ENCODE measurements around the gene PCDH9. TPM values are rescaled to one million over a fixed set of nuclear protein-coding genes. Genes with fewer than 3 reads are reported as not detected.

PCDH9 gene
- total and polyA plus RNA-seq, 5 donors from 2014 or later, result 0.08 to 0.77 (median 0.09) TPM

DNA sequence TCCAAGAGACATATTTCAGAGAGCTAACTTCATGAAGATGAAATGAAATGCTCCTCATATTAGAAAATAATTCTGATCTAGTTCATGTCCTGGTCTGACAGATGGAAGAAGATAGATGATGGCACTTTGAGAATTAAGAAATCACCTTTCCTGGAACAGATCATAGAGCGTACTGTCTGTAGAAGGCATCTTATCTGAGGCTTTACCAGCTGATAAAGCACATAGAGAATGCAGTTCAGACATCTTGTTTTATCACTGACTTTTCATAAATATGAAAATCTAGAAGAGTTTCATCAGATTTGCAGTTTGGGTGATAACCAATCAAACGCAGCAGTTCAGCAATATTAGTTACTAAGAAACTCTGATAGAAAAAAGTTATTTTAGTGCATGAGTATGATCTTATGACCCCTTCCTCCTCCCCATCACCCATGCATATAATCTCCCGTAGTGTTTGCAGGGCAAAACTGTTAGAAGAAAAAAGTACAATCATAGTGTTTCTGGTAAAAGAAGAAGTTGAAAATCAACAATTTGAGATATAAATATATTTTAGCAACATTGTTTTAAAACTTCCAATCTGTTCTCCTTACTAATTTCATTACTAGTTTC, 585.2 kb downstream of the PCDH9 start:
- no peak overlapping the region for H3K4me3 ChIP-seq (ENCODE audit: low read depth, low read length)
- H3K27ac Mint-ChIP-seq, result no peak overlapping the region
- H3K36me3 Mint-ChIP-seq, result no peaks in the 10 kb centered on the region
- H3K4me3 Mint-ChIP-seq, result no peak overlapping the region
- H3K4me1 ChIP-seq (ENCODE audit: control insufficient read depth, insufficient read depth, low read length, poor library complexity, severe bottlenecking), result no peaks in the 10 kb centered on the region
- no peaks in the 10 kb centered on the region for H3K27me3 Mint-ChIP-seq
- ATAC-seq (ENCODE audit: low read depth in 2 of 2) (no peak), DNase-seq (no peak)
- peaks cover 0 to 13% of the 10 kb centered on the region in 2 experiments for H3K9me3 ChIP-seq (ENCODE audit: control insufficient read depth in 2 of 2, low read length in 2 of 2)
- peaks cover 0 to 21% (median 6%) of the 10 kb centered on the region in 7 donors for H3K9me3 Mint-ChIP-seq
- no peaks in the 10 kb centered on the region for H3K27me3 ChIP-seq (ENCODE audit: control insufficient read depth, insufficient read depth, low read length)
- no peaks in the 10 kb centered on the region for H3K36me3 ChIP-seq (ENCODE audit: control insufficient read depth, insufficient read depth, low read length)
- no peak overlapping the region for H3K27ac ChIP-seq (ENCODE audit: insufficient read depth, low read length, poor library complexity, severe bottlenecking)
- no peaks in the 10 kb centered on the region for H3K4me1 Mint-ChIP-seq

DNA sequence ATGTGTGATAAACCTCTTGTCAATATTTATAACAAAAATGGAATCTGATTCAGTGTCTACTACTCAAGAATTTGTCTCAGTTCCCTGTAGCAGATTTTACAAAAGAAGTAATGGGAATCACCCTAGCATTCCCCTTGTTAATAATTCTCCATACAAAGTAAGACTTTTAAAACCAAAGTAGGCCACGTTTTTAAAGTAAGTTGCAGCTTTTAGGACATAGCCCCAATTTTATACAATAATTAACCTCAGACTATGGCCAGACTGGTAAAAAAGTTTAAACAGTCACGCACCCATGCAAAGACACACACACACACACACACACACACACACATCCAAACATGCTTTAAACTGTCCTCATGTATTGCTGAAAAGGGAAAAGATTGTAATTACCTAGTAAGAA, 589.9 kb downstream of the PCDH9 start:
- ATAC-seq (ENCODE audit: low read depth in 2 of 2) (no peak), DNase-seq (no peak)
- H3K36me3 Mint-ChIP-seq, result no peaks in the 10 kb centered on the region
- Histone ChIP-seq H3K9me3 (ENCODE audit: control insufficient read depth in 2 of 2, low read length in 2 of 2) (peaks cover 0 to 4% of the 10 kb centered on the region in 2 experiments), H3K27ac (ENCODE audit: insufficient read depth, low read length, poor library complexity, severe bottlenecking) (no peak overlapping the region), H3K36me3 (ENCODE audit: control insufficient read depth, insufficient read depth, low read length) (no peaks in the 10 kb centered on the region), H3K27me3 (ENCODE audit: control insufficient read depth, insufficient read depth, low read length) (no peaks in the 10 kb centered on the region), H3K4me1 (ENCODE audit: control insufficient read depth, insufficient read depth, low read length, poor library complexity, severe bottlenecking) (no peaks in the 10 kb centered on the region), H3K4me3 (ENCODE audit: low read depth, low read length) (no peak overlapping the region)
- H3K27ac Mint-ChIP-seq, result no peak overlapping the region
- H3K27me3 Mint-ChIP-seq, result no peaks in the 10 kb centered on the region
- H3K9me3 Mint-ChIP-seq, result peaks cover 0 to 16% (median 3%) of the 10 kb centered on the region in 7 donors
- no peak overlapping the region for H3K4me3 Mint-ChIP-seq
- H3K4me1 Mint-ChIP-seq, result no peaks in the 10 kb centered on the region

DNA sequence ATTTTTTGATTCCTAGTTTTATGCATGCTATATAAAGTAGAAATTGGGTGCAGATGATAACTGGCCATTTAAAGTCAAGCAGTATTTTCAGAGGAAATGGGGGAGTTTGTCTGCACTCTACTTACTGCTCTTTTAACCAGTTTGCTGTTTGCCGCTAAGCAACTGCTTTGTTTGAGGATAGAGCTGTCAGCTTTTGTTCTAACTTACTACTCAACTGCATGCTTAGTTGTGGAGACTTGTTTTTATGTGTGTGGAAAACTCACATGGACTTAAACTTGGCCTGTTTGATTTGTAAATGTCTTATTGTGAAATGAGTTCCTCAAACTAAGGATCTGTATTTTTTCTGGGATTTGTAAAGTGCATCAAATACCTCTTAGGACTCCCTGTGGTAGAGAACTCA, 591.1 kb downstream of the PCDH9 start:
- H3K27ac ChIP-seq (ENCODE audit: insufficient read depth, low read length, poor library complexity, severe bottlenecking), result no peak overlapping the region
- Mint-ChIP-seq H3K4me3 (no peak overlapping the region), H3K4me1 (no peaks in the 10 kb centered on the region), H3K36me3 (no peaks in the 10 kb centered on the region), H3K9me3 (peaks cover 0 to 14% (median 2%) of the 10 kb centered on the region in 7 donors), H3K27ac (no peak overlapping the region), H3K27me3 (no peaks in the 10 kb centered on the region)
- no peak overlapping the region for H3K4me3 ChIP-seq (ENCODE audit: low read depth, low read length)
- DNase-seq (no peak), ATAC-seq (ENCODE audit: low read depth in 2 of 2) (no peak)
- peaks cover 0 to 4% of the 10 kb centered on the region in 2 experiments for H3K9me3 ChIP-seq (ENCODE audit: control insufficient read depth in 2 of 2, low read length in 2 of 2)
- no peaks in the 10 kb centered on the region for H3K27me3 ChIP-seq (ENCODE audit: control insufficient read depth, insufficient read depth, low read length)
- H3K4me1 ChIP-seq (ENCODE audit: control insufficient read depth, insufficient read depth, low read length, poor library complexity, severe bottlenecking), result no peaks in the 10 kb centered on the region
- H3K36me3 ChIP-seq (ENCODE audit: control insufficient read depth, insufficient read depth, low read length), result no peaks in the 10 kb centered on the region

DNA sequence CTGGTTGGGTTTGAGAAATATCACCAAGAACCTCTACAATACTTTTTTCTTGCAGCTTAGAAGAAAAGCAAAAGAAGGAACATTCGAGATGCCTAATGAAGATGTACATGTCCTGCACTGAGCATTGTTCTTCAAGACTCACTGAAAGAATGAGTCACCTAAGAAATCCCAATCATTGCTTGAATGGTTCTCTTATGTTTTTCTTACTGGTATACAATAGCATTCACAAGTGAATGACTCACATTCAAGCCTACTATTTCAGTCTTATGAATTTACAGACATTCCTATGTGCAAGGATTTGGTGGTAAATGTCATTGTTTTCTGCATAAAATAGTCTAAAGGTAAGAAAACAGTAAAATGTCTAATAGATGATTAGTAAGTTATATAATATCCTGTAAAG, 594.6 kb downstream of the PCDH9 start:
- no peaks in the 10 kb centered on the region for H3K27me3 ChIP-seq (ENCODE audit: control insufficient read depth, insufficient read depth, low read length)
- ATAC-seq (ENCODE audit: low read depth in 2 of 2), result no peak
- Mint-ChIP-seq H3K27ac (no peak overlapping the region), H3K27me3 (no peaks in the 10 kb centered on the region), H3K4me1 (no peaks in the 10 kb centered on the region), H3K4me3 (no peak overlapping the region), H3K36me3 (no peaks in the 10 kb centered on the region), H3K9me3 (peaks cover 0 to 11% (median 2%) of the 10 kb centered on the region in 7 donors)
- no peak overlapping the region for H3K4me3 ChIP-seq (ENCODE audit: low read depth, low read length)
- H3K36me3 ChIP-seq (ENCODE audit: control insufficient read depth, insufficient read depth, low read length), result no peaks in the 10 kb centered on the region
- peaks cover 4 to 6% of the 10 kb centered on the region in 2 experiments for H3K9me3 ChIP-seq (ENCODE audit: control insufficient read depth in 2 of 2, low read length in 2 of 2)
- no peak overlapping the region for H3K27ac ChIP-seq (ENCODE audit: insufficient read depth, low read length, poor library complexity, severe bottlenecking)
- H3K4me1 ChIP-seq (ENCODE audit: control insufficient read depth, insufficient read depth, low read length, poor library complexity, severe bottlenecking), result no peaks in the 10 kb centered on the region
- DNase-seq, result no peak

DNA sequence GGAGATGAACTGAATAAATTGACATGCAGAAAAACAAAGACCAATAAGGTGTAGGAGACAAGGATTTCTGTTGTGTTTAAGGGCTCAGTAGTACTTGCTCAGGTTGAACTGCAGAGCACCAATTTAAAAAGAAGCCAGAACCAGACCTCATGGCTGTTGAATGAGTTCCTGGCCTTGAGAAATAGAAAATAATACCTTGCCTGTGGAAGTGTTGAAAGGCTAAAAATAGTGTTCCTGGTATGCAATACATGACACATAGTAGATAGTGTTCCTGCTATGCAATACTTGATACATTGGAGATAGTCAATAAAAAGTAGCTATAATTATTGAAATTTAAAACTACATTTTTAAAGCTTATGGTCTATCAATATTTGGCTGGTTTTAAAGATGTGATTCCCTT, 595.8 kb downstream of the PCDH9 start:
- Histone ChIP-seq H3K9me3 (ENCODE audit: control insufficient read depth in 2 of 2, low read length in 2 of 2) (peaks cover 6% of the 10 kb centered on the region in 2 experiments), H3K4me3 (ENCODE audit: low read depth, low read length) (no peak overlapping the region), H3K27ac (ENCODE audit: insufficient read depth, low read length, poor library complexity, severe bottlenecking) (no peak overlapping the region), H3K27me3 (ENCODE audit: control insufficient read depth, insufficient read depth, low read length) (no peaks in the 10 kb centered on the region), H3K36me3 (ENCODE audit: control insufficient read depth, insufficient read depth, low read length) (no peaks in the 10 kb centered on the region), H3K4me1 (ENCODE audit: control insufficient read depth, insufficient read depth, low read length, poor library complexity, severe bottlenecking) (no peaks in the 10 kb centered on the region)
- Mint-ChIP-seq H3K36me3 (no peaks in the 10 kb centered on the region), H3K4me1 (no peaks in the 10 kb centered on the region), H3K27me3 (no peaks in the 10 kb centered on the region), H3K4me3 (no peak overlapping the region), H3K27ac (no peak overlapping the region), H3K9me3 (peaks cover 0 to 14% (median 5%) of the 10 kb centered on the region in 7 donors)
- ATAC-seq (ENCODE audit: low read depth in 2 of 2), result no peak
- no peak for DNase-seq

DNA sequence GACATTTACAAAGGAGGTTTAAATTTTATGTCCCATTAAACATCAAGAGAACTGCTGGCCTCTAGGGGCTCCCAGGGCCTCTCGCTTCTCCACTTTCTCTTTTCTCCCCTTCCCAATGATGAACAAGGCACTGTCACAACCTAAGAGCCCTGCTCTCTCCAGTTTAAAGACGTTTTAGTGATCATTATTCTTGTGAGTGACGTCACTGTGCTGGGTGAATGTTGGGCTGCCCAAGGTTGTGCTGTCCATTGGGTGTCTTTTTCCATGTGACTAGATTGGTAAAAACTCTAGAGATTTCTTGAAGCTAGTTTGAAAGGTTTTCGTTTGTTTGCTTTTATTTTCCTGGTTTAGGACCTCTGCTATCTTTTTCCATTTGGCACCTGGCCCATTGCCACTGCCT, 602.6 kb downstream of the PCDH9 start:
- Histone ChIP-seq H3K9me3 (ENCODE audit: control insufficient read depth in 2 of 2, low read length in 2 of 2) (peaks cover 2 to 6% of the 10 kb centered on the region in 2 experiments), H3K36me3 (ENCODE audit: control insufficient read depth, insufficient read depth, low read length) (no peaks in the 10 kb centered on the region), H3K27ac (ENCODE audit: insufficient read depth, low read length, poor library complexity, severe bottlenecking) (no peak overlapping the region), H3K27me3 (ENCODE audit: control insufficient read depth, insufficient read depth, low read length) (no peaks in the 10 kb centered on the region), H3K4me1 (ENCODE audit: control insufficient read depth, insufficient read depth, low read length, poor library complexity, severe bottlenecking) (no peaks in the 10 kb centered on the region), H3K4me3 (ENCODE audit: low read depth, low read length) (no peak overlapping the region)
- Mint-ChIP-seq H3K27me3 (no peaks in the 10 kb centered on the region), H3K9me3 (peaks cover 0 to 17% (median 5%) of the 10 kb centered on the region in 7 donors), H3K36me3 (no peaks in the 10 kb centered on the region), H3K4me3 (no peak overlapping the region), H3K4me1 (no peaks in the 10 kb centered on the region), H3K27ac (no peak overlapping the region)
- DNase-seq, result no peak
- no peak for ATAC-seq (ENCODE audit: low read depth in 2 of 2)

DNA sequence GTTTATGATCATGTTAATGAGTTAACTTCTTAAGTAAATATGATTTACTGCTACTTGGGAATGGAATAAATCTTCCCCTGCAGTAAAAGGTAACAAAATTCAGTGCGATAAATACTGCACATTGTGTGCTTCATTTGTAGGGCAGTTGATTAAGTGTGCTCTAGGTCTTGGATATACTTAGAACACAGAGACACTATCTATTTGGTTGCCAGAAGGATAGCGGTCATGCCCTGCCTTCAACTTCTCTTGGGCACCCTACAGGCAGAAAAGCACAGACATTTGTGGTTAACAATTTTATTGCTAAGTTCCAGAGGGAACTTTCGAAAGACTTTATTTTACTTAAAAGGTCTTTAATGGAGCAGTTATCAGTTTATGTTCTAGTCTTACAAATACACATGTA, 605.8 kb downstream of the PCDH9 start:
- Histone ChIP-seq H3K4me3 (ENCODE audit: low read depth, low read length) (no peak overlapping the region), H3K27me3 (ENCODE audit: control insufficient read depth, insufficient read depth, low read length) (no peaks in the 10 kb centered on the region), H3K9me3 (ENCODE audit: control insufficient read depth in 2 of 2, low read length in 2 of 2) (no peaks in the 10 kb centered on the region), H3K4me1 (ENCODE audit: control insufficient read depth, insufficient read depth, low read length, poor library complexity, severe bottlenecking) (no peaks in the 10 kb centered on the region), H3K36me3 (ENCODE audit: control insufficient read depth, insufficient read depth, low read length) (no peaks in the 10 kb centered on the region), H3K27ac (ENCODE audit: insufficient read depth, low read length, poor library complexity, severe bottlenecking) (no peak overlapping the region)
- no peak for ATAC-seq (ENCODE audit: low read depth in 2 of 2)
- Mint-ChIP-seq H3K9me3 (peaks cover 1 to 19% (median 5%) of the 10 kb centered on the region in 7 donors), H3K27me3 (no peaks in the 10 kb centered on the region), H3K36me3 (no peaks in the 10 kb centered on the region), H3K27ac (no peak overlapping the region), H3K4me1 (no peaks in the 10 kb centered on the region), H3K4me3 (no peak overlapping the region)
- no peak for DNase-seq

DNA sequence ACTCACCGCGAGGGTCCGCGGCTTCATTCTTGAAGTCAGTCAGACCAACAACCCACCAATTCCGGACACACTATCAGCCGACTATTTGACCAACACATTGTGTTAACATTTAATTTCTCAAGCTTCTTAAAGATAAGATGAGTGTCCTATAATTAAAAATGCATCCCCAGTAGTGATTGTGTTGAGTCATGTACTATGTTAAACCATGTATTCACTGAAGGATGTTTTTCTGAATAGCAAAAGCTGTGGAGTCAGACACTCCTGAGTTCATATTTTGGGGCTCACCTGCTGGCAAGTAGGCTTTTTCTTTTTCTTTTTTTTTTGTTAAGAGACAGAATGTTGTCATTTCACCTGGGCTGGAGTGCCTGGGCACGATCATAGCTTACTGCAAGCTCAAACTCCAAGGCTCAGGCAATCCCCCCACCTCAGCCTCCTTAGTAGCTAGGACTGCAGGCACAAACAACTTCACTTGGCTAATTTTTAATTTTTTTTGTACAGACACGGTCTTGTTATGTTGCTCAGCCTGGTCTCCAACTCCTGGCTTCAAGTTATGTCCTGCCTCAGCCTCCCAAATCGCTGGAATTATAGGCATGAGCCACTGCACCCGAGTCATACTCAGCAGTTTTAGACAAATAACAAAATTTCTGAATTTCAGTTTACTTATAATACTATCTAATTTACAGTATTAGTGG, 606.9 kb downstream of the PCDH9 start:
- Mint-ChIP-seq H3K36me3 (no peaks in the 10 kb centered on the region), H3K9me3 (peaks cover 1 to 21% (median 5%) of the 10 kb centered on the region in 7 donors)

More for the DNA sequence above, 606.9 kb downstream of the PCDH9 start:
- Histone ChIP-seq H3K27me3 (ENCODE audit: control insufficient read depth, insufficient read depth, low read length) (no peaks in the 10 kb centered on the region), H3K9me3 (ENCODE audit: control insufficient read depth in 2 of 2, low read length in 2 of 2) (peaks cover 0 to under 1% of the 10 kb centered on the region in 2 experiments), H3K4me1 (ENCODE audit: control insufficient read depth, insufficient read depth, low read length, poor library complexity, severe bottlenecking) (no peaks in the 10 kb centered on the region), H3K4me3 (ENCODE audit: low read depth, low read length) (no peak overlapping the region), H3K36me3 (ENCODE audit: control insufficient read depth, insufficient read depth, low read length) (no peaks in the 10 kb centered on the region), H3K27ac (ENCODE audit: insufficient read depth, low read length, poor library complexity, severe bottlenecking) (no peak overlapping the region)
- H3K27ac Mint-ChIP-seq, result no peak overlapping the region
- no peaks in the 10 kb centered on the region for H3K27me3 Mint-ChIP-seq
- DNase-seq (no peak), ATAC-seq (ENCODE audit: low read depth in 2 of 2) (no peak)
- H3K4me3 Mint-ChIP-seq, result no peak overlapping the region
- H3K4me1 Mint-ChIP-seq, result no peaks in the 10 kb centered on the region

All from CD4-positive, CD25-positive, alpha-beta regulatory T cell (primary cell).